CD4-positive, alpha-beta T cell treated with Interleukin-21 for 1 hour (primary cell): ENCODE data around the gene ITFG2.
"Not testable (repeated sequence)": the region's sequence is repeated elsewhere in the genome, so short reads cannot be mapped to it uniquely, and the experiment has no call there.

ENCODE experiments used
- DNase-seq: peaks from one replicate; pipeline ENCODE4 v3.0.0-alpha.2; 2020

The ITFG2 gene

GRCh38 chr12:2864198-2864597 is 51.7 kb downstream of the ITFG2 start:
- DNase-seq, result no peak

- not testable (repeated sequence) for DNase-seq
Observed at GRCh38 chr12:2868986-2869632, 56.6 kb downstream of the ITFG2 start.
